Endodermal cell (in vitro differentiated cells): ENCODE measurements around the gene FNDC7. TPM values are rescaled to one million over a fixed set of nuclear protein-coding genes. Genes with fewer than 3 reads are reported as not detected.
"Not testable (repeated sequence)": the region's sequence is repeated elsewhere in the genome, so short reads cannot be mapped to it uniquely, and the experiment has no call there.

Experiments
- DNase-seq: peaks from one replicate; pipeline ENCODE4 v3.0.0-alpha.2; 2017
- H3K27ac ChIP-seq: 2 replicates; pipeline ENCODE4 v1.5.1; 2013; ENCODE audit warnings: mild to moderate bottlenecking, low read depth, low read length, moderate library complexity
- H3K27me3 ChIP-seq: 2 replicates; pipeline ENCODE4 v1.6.1; 2013; ENCODE audit warnings: mild to moderate bottlenecking, low read length, moderate library complexity; ENCODE audit not compliant: insufficient read depth, control insufficient read depth, poor library complexity, severe bottlenecking
- H3K36me3 ChIP-seq: 2 replicates; pipeline ENCODE4 v1.7.0; 2013; ENCODE audit warnings: mild to moderate bottlenecking, low read length, moderate library complexity; ENCODE audit not compliant: control insufficient read depth, insufficient read depth
- H3K4me1 ChIP-seq: one replicate; pipeline ENCODE4 v1.7.0; 2013; ENCODE audit warnings: low read length; ENCODE audit not compliant: control insufficient read depth, insufficient read depth
- H3K4me3 ChIP-seq: 2 replicates; pipeline ENCODE4 v1.5.1; 2013; ENCODE audit warnings: mild to moderate bottlenecking, low read length, moderate library complexity
- H3K9ac ChIP-seq: 2 replicates; pipeline ENCODE4 v1.6.1; 2013; ENCODE audit warnings: mild to moderate bottlenecking, low read length, moderate library complexity; ENCODE audit not compliant: poor library complexity, severe bottlenecking; ENCODE audit errors: extremely low read depth
- H3K9me3 ChIP-seq: 2 replicates; pipeline ENCODE4 v1.6.1; 2013; ENCODE audit warnings: mild to moderate bottlenecking, low read length, moderate library complexity; ENCODE audit not compliant: control insufficient read depth
- H3K27ac Mint-ChIP-seq: 2 replicates; pipeline ENCODE4 v1.8.0; 2020; ENCODE audit warnings: mixed read lengths
- H3K27me3 Mint-ChIP-seq: 2 replicates; pipeline ENCODE4 v1.8.0; 2021; ENCODE audit warnings: mild to moderate bottlenecking, mixed read lengths; ENCODE audit not compliant: insufficient read depth
- H3K36me3 Mint-ChIP-seq: 2 replicates; pipeline ENCODE4 v1.8.0; 2020; ENCODE audit warnings: low read depth, mixed read lengths
- H3K4me1 Mint-ChIP-seq: 2 replicates; pipeline ENCODE4 v1.8.0; 2020; ENCODE audit warnings: mixed read lengths
- H3K4me3 Mint-ChIP-seq: 2 replicates; pipeline ENCODE4 v1.8.0; 2020; ENCODE audit warnings: mild to moderate bottlenecking, moderate library complexity, mixed read lengths
- H3K9me3 Mint-ChIP-seq: 2 replicates; pipeline ENCODE4 v1.8.0; 2020; ENCODE audit warnings: mild to moderate bottlenecking, mixed read lengths
- CTCF ChIP-seq: fragments of 200-600 bp; sonication (generic); conservative IDR thresholded peaks from 2 replicates; pipeline ENCODE4 v1.5.0; 2021; ENCODE audit warnings: antibody characterized with exemption, mild to moderate bottlenecking
- WGBS, 2 experiments: methylation state at CpG; one replicate each; pipeline versions ENCODE4 v1.1.5 to v1.1.7; 2013; ENCODE audit warnings: missing lambda C conversion rate in 2 of 2, mixed read lengths in 1 of 2; ENCODE audit not compliant: insufficient coverage in 1 of 2, insufficient read length in 1 of 2; 5-methylcytosine and 5-hydroxymethylcytosine counted together
- total RNA-seq, 2 donors: library from RNA; stranded (reverse); fragmentation: NEBNext Ultra II Directional in 1 of 2; extraction: Animal tissue kit (Norgen Biotek cat#: 25700) in 1 of 2; gene quantifications; 2 replicates in 1 of 2; 3 replicates in 1 of 2; pipeline ENCODE4 v1.2.1, GENCODE V29; 2021

The FNDC7 gene
- total RNA-seq, 2 donors from 2014 or later, result not detected

- Mint-ChIP-seq H3K9me3 (peaks cover 16% of the 10 kb centered on the region), H3K36me3 (no peaks in the 10 kb centered on the region), H3K4me1 (no peaks in the 10 kb centered on the region), H3K27me3 (peaks cover 24% of the 10 kb centered on the region), H3K27ac (no peak overlapping the region), H3K4me3 (no peak overlapping the region)
- Histone ChIP-seq H3K36me3 (no peaks in the 10 kb centered on the region), H3K4me1 (no peaks in the 10 kb centered on the region), H3K27ac (no peak overlapping the region), H3K9ac (no peak overlapping the region), H3K4me3 (no peak overlapping the region), H3K27me3 (peaks cover 26% of the 10 kb centered on the region), H3K9me3 (peaks cover 12% of the 10 kb centered on the region)
- no peak for TF ChIP-seq CTCF
- 70% methylated on average over 2 of the region's 2 CpGs; no CpG with 5 or more reads in 1 of the 2 experiments for WGBS, 2 experiments
- no peak for DNase-seq
Observed at GRCh38 chr1:108665067-108665466, 47.6 kb upstream of the FNDC7 start.

GRCh38 chr1:108665771-108666170, 46.9 kb upstream of the FNDC7 start:
- H3K36me3 Mint-ChIP-seq, result no peaks in the 10 kb centered on the region
- H3K27ac Mint-ChIP-seq, result no peak overlapping the region
- peaks cover 26% of the 10 kb centered on the region for H3K27me3 ChIP-seq
- DNase-seq, result no peak
- H3K4me1 ChIP-seq, result no peaks in the 10 kb centered on the region
- WGBS, 2 experiments, result 80% methylated on average over 1 of the region's 1 CpG; no CpG with 5 or more reads in 1 of the 2 experiments
- H3K36me3 ChIP-seq, result no peaks in the 10 kb centered on the region
- no peak overlapping the region for H3K9ac ChIP-seq
- H3K4me3 ChIP-seq, result no peak overlapping the region
- H3K9me3 ChIP-seq, result peaks cover 12% of the 10 kb centered on the region
- H3K27me3 Mint-ChIP-seq, result peaks cover 20% of the 10 kb centered on the region
- H3K27ac ChIP-seq, result no peak overlapping the region
- no peaks in the 10 kb centered on the region for H3K4me1 Mint-ChIP-seq
- TF ChIP-seq CTCF, result no peak
- H3K4me3 Mint-ChIP-seq, result no peak overlapping the region
- H3K9me3 Mint-ChIP-seq, result peaks cover 13% of the 10 kb centered on the region

- H3K4me3 ChIP-seq, H3K4me3 Mint-ChIP-seq, H3K9me3 ChIP-seq, H3K27ac Mint-ChIP-seq, H3K9ac ChIP-seq, H3K4me1 ChIP-seq, H3K36me3 ChIP-seq, H3K36me3 Mint-ChIP-seq, DNase-seq, H3K27ac ChIP-seq, H3K4me1 Mint-ChIP-seq: not testable (repeated sequence)
- Mint-ChIP-seq H3K9me3 (peaks cover 12% of the 10 kb centered on the region), H3K27me3 (peaks cover 13% of the 10 kb centered on the region)
- 94 to 97% methylated on average over 6 to 28 of the region's 28 CpGs for WGBS, 2 experiments
- H3K27me3 ChIP-seq, result peaks cover 12% of the 10 kb centered on the region
Observed at GRCh38 chr1:108667422-108667821, 45.3 kb upstream of the FNDC7 start.

- peaks cover 2% of the 10 kb centered on the region for H3K27me3 Mint-ChIP-seq
- TF ChIP-seq CTCF, result no peak
- no peak for DNase-seq
- H3K4me3 Mint-ChIP-seq, result no peak overlapping the region
- Histone ChIP-seq H3K9me3 (peaks cover 5% of the 10 kb centered on the region), H3K27me3 (no peaks in the 10 kb centered on the region), H3K4me1 (no peaks in the 10 kb centered on the region), H3K9ac (no peak overlapping the region), H3K4me3 (no peak overlapping the region), H3K27ac (no peak overlapping the region), H3K36me3 (no peaks in the 10 kb centered on the region)
- H3K36me3 Mint-ChIP-seq, result no peaks in the 10 kb centered on the region
- no peaks in the 10 kb centered on the region for H3K4me1 Mint-ChIP-seq
- peaks cover 12% of the 10 kb centered on the region for H3K9me3 Mint-ChIP-seq
- no peak overlapping the region for H3K27ac Mint-ChIP-seq
Observed at GRCh38 chr1:108668777-108669176, 43.9 kb upstream of the FNDC7 start.
